Measurements from ENCODE around the gene KLK3.

KLK3 gene

DNA sequence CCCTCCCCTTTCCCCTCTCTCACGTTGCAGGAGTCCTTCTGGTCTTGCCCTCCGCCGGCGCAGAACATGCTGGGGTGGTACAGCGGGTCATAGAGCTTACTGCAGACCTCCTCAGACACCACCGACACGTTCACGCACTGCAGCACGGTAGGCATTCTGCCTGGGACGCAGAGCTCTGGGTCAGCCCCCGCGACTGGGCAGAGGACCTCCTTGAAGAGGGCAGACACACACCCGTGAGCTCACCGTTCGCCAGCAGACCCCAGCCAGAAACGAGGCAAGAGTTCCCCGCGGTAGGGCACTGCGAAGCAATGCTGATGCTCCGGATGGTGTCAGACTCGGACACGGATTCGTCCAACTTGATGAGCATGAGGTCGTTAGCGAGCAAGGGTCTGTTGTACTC lies 53.6 kb downstream of the KLK3 start:
- no peak for DNase-seq

DNA sequence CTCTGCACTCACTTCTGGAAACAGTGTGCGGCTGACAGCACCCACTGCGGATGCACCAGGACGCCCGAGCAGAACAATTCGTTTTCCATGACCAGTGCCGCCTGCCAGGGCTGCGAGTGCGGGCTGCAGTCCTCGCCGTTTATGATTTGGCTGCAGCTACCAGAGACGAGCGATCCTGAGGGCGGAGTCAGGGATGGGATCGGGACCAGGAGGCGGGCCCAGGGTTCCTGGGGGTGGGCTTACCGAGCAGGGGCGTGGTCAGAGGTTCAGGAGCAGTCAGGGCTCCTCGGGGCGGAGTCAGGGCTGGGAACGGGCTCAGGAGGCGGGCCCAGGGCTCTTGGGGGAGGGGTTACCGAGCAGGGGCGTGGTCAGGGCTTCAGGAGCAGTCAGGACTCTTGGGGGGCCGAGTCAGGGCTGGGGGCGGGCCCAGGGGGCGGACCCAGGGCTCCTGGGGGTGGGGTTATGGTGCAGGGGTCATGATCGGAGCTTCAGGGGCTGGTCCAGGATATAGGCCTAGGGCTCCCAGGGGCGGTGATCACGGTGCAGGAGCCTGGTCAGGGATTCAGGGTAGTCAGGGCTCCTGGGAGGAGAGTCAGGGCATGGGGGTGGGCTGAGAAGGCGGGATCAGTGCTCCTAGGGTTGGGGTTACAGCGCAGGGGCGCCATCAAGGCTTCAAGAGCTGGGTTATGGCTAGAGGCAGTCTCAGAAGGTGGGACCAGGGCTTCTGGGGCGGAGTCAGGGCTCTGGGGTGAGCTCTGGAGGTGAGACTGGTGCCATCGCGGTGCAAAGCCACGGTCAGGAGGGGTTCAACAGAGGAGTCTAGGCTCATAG lies 54.7 kb downstream of the KLK3 start:
- DNase-seq, result peak; percentile 15

All from NCI-H2171 treated with DMSO at 0.1 percent for 48 hours (cell line).